Neural progenitor cell (in vitro differentiated cells): ENCODE data around the gene AMN.

Experiments
- EZH2 ChIP-seq: fragments of 200-600 bp; sonication (generic); IDR thresholded peaks from 2 replicates; pipeline ENCODE4 v1.6.1; 2017; ENCODE audit warnings: antibody characterized with exemption, mild to moderate bottlenecking, moderate library complexity
- EZH2phosphoT487 ChIP-seq: fragments of 200-600 bp; sonication (generic); IDR thresholded peaks from 2 replicates; pipeline ENCODE4 v1.6.1; 2017; ENCODE audit warnings: antibody characterized with exemption
- TF ChIP-seq, protein P1 (sequence below): fragments of 200-600 bp; sonication (generic); IDR thresholded peaks from 2 replicates; pipeline ENCODE4 v1.5.1; 2017; ENCODE audit warnings: antibody characterized with exemption, mild to moderate bottlenecking

DNA sequence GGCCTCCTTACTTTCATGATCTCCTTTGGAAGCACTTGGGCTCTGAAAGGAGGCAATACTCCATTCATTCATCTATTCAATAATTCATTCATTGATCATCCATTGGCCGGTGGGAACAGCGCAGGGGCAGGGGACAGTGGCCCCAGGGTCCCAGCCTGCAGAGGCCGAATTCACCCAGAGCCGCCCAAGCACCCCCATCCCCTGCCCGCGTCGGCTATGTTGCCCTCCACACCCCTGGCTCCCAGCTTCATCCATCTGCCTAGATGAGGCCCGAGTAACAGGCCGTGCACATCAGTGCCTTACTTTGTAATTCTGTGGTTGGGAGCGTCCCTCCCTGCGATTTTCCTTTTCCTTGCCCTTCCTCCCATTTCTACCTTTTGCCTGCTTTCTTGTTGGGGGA lies 3.2 kb downstream of the AMN start:
- TF ChIP-seq, protein P1, sequence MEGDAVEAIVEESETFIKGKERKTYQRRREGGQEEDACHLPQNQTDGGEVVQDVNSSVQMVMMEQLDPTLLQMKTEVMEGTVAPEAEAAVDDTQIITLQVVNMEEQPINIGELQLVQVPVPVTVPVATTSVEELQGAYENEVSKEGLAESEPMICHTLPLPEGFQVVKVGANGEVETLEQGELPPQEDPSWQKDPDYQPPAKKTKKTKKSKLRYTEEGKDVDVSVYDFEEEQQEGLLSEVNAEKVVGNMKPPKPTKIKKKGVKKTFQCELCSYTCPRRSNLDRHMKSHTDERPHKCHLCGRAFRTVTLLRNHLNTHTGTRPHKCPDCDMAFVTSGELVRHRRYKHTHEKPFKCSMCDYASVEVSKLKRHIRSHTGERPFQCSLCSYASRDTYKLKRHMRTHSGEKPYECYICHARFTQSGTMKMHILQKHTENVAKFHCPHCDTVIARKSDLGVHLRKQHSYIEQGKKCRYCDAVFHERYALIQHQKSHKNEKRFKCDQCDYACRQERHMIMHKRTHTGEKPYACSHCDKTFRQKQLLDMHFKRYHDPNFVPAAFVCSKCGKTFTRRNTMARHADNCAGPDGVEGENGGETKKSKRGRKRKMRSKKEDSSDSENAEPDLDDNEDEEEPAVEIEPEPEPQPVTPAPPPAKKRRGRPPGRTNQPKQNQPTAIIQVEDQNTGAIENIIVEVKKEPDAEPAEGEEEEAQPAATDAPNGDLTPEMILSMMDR: no peak
- no peak for TF ChIP-seq EZH2
- no peak for TF ChIP-seq EZH2phosphoT487
